HG03103 (cell line): ENCODE results near the gene VTCN1.

Source experiments
- ATAC-seq: cut with Tn5 transposase; IDR thresholded peaks from one replicate; pipeline ENCODE4 v1.9.1; 2021; ENCODE audit warnings: low read depth; ENCODE audit not compliant: unreplicated experiment

Gene VTCN1

GRCh38 chr1:117210386-117210785 lies 341 bp downstream of the VTCN1 start:
- no peak for ATAC-seq

GRCh38 chr1:117209094-117209493 lies 1.6 kb downstream of the VTCN1 start:
- no peak for ATAC-seq

GRCh38 chr1:117208580-117208979 lies 2.1 kb downstream of the VTCN1 start:
- ATAC-seq, result no peak

- ATAC-seq, result no peak
Measured at GRCh38 chr1:117205368-117205767, 5.4 kb downstream of the VTCN1 start.

- no peak for ATAC-seq
Measured at GRCh38 chr1:117201808-117202207, 8.9 kb downstream of the VTCN1 start.

- ATAC-seq, result no peak
Measured at GRCh38 chr1:117198097-117198496, 12.6 kb downstream of the VTCN1 start.

- ATAC-seq, result no peak
Measured at GRCh38 chr1:117189726-117190125, 21.0 kb downstream of the VTCN1 start.

- no peak for ATAC-seq
Measured at GRCh38 chr1:117188816-117189437, 21.8 kb downstream of the VTCN1 start.

GRCh38 chr1:117188170-117188815 lies 22.4 kb downstream of the VTCN1 start:
- ATAC-seq, result no peak

- ATAC-seq, result no peak
Measured at GRCh38 chr1:117183112-117183511, 27.6 kb downstream of the VTCN1 start.

GRCh38 chr1:117182319-117182718 lies 28.4 kb downstream of the VTCN1 start:
- no peak for ATAC-seq

GRCh38 chr1:117181630-117182041 lies 29.1 kb downstream of the VTCN1 start:
- no peak for ATAC-seq

GRCh38 chr1:117180147-117180967 lies 30.4 kb downstream of the VTCN1 start:
- no peak for ATAC-seq

- ATAC-seq, result no peak
Measured at GRCh38 chr1:117179471-117179870, 31.3 kb downstream of the VTCN1 start.

GRCh38 chr1:117178756-117179155 lies 32.0 kb downstream of the VTCN1 start:
- no peak for ATAC-seq

- no peak for ATAC-seq
Measured at GRCh38 chr1:117177376-117177775, 33.4 kb downstream of the VTCN1 start.

- ATAC-seq, result no peak
Measured at GRCh38 chr1:117176579-117176978, 34.1 kb downstream of the VTCN1 start.

- ATAC-seq, result no peak
Measured at GRCh38 chr1:117174851-117175250, 35.9 kb downstream of the VTCN1 start.

GRCh38 chr1:117173691-117174090 lies 37.0 kb downstream of the VTCN1 start:
- ATAC-seq, result no peak

- ATAC-seq, result no peak
Measured at GRCh38 chr1:117173006-117173405, 37.7 kb downstream of the VTCN1 start.

GRCh38 chr1:117171900-117172511 lies 38.7 kb downstream of the VTCN1 start:
- ATAC-seq, result no peak
